GM19240 (cell line): ENCODE results near the gene LAMC1.

Experiments
- DNase-seq: peaks from one replicate; pipeline ENCODE4 v3.0.0; 2011; ENCODE audit warnings: low spot score; ENCODE audit not compliant: insufficient read length

The LAMC1 gene

DNA sequence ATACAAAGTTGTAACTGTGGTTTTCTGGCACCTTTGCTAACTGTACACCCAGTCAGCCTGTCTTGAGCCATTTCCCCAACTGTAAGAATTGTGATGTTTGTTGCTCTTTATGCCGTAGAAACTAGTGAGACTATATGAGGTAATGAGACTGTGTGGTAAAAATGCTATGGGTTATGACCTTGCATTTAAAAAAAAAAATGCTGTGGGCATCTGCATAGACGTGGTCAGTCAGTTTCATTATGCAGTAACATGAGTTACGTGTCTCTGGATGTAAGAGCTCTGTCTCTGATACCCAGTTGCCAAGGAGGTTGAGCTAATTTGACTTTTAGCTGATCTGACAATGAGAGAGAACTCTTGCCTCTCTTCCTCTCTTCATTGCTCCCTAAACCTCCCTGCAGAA is 82.2 kb downstream of the LAMC1 start:
- no peak for DNase-seq

DNA sequence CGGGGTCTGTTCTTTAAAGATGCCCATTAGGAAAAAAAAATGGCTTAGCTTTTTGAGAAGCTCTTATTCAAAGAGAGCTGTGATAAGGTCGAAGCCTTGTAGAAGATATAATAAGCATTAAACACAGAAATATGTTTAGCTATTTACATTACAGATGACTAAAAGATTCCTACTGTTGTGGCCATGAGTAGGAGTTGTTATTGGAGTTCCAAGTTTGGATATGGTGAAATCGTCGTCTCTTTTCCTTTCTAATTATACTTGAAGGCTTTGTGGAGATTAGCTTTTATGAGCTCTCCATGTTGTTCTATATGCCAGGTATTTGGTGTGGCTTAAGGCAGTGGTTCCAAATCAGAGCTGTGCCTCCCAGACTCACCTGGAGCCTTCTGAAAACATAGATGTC is 82.9 kb downstream of the LAMC1 start:
- no peak for DNase-seq

- DNase-seq = no peak
Measured at GRCh38 chr1:183106746-183107145, 83.5 kb downstream of the LAMC1 start.

DNA sequence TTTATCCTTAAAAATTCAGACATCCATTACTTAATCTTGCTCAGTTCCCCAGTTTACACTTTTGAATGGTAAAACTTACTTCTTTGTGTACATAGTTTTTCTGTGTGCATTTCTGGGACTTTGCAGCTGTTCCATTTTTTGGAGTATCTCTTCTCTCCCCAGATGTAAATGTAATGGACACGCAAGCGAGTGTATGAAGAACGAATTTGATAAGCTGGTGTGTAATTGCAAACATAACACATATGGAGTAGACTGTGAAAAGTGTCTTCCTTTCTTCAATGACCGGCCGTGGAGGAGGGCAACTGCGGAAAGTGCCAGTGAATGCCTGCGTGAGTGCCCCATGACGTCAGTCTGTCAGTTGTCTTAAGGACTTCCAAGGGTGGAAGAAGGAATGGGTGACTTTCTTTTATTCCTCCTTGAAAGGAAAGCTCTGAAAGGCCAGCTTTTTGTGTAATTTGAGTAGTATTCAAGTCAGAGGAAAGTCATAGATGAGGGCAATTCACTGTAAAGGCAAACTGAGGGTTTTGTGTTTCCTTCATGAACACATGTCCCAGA is 87.2 kb downstream of the LAMC1 start:
- DNase-seq = no peak

DNA sequence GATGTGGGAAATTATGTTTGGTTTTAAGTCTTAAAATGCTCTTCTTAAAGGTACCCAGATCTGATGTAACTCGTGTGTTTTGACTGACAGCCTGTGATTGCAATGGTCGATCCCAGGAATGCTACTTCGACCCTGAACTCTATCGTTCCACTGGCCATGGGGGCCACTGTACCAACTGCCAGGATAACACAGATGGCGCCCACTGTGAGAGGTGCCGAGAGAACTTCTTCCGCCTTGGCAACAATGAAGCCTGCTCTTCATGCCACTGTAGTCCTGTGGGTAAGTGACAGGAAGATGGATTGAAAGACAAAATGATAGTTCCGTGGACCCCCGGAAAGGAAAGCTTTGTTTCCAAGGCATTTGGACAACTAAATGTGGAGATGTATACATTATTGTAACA is 91.2 kb downstream of the LAMC1 start:
- no peak for DNase-seq

DNA sequence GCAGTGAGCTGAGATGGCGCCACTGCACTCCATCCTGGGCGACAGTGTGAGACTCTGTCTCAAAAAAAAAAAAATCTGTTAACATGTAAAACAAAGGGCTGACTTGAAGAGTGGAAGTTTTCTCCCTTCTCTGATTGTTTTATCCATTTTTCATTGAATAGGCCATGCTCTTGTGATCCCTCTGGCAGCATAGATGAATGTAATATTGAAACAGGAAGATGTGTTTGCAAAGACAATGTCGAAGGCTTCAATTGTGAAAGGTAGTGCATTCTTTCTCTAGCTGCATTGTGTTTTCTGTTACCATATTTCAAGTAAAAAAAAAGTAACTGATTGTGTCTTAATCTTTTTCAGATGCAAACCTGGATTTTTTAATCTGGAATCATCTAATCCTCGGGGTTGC is 93.2 kb downstream of the LAMC1 start:
- DNase-seq = no peak

GRCh38 chr1:183121609-183122008 is 98.4 kb downstream of the LAMC1 start:
- DNase-seq = no peak

- no peak for DNase-seq
Measured at GRCh38 chr1:183124259-183124658, 101.0 kb downstream of the LAMC1 start.

GRCh38 chr1:183125279-183125999 is 102.2 kb downstream of the LAMC1 start:
- no peak for DNase-seq

DNA sequence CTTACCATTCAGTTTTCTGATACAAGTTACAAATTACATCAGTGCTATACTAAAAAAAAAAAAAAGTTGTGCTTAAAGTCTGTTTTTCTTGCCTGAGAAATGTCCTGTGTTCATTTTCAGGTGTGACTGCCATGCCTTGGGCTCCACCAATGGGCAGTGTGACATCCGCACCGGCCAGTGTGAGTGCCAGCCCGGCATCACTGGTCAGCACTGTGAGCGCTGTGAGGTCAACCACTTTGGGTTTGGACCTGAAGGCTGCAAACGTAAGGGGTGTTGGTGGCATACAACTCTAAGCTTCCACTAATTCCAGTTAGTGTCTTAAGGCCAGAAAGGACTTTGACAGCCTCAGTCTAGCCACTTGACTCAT is 102.8 kb downstream of the LAMC1 start:
- no peak for DNase-seq

DNA sequence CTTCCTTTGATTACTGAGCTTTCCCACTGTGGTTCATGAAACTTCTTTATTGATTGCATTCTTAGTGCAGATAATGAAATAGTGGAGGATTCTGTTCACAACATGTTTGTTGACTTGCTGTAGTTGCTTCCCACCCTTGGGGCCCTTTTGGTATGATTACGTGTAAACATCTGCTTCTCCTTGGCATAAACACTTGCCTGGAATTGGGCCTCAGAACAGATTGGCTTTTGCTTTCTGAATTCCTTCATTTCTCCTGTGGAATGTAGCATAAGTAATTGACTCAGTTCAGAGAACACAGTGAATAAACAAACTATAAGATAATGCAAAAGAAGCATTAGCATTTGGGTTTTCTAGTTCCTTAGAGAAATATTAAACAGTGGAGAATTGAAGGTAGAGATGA is 103.3 kb downstream of the LAMC1 start:
- no peak for DNase-seq

DNA sequence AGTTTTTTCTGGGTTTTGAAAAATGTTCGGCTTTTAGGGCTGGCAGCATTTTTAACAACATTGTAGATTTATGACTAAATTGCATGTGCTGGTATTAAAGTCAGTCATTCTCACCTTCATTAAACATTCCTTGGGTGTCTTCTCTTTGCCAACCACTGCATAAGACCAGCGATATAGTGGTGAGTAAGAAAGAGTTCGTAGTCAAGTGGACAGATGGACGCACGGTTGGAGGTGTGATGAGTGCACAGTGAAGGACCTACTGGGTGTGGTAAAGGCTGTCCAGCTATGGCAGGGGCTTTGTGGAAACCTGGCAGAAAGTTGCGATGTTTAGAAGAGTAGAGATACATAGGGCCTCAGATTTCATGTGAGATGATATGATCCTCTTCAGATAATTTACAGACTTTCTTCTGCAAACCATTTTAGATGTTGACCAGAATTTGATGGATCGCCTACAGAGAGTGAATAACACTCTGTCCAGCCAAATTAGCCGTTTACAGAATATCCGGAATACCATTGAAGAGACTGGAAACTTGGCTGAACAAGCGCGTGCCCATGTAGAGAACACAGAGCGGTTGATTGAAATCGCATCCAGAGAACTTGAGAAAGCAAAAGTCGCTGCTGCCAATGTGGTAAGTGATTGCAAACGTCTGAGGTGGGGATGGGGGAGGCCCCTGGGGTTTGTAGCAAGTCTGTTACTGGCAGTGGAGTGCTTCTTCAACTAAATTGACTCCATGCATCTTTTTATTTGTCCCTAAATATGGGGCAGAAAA is 106.9 kb downstream of the LAMC1 start:
- DNase-seq = no peak

- no peak for DNase-seq
Measured at GRCh38 chr1:183131166-183131565, 107.9 kb downstream of the LAMC1 start.

DNA sequence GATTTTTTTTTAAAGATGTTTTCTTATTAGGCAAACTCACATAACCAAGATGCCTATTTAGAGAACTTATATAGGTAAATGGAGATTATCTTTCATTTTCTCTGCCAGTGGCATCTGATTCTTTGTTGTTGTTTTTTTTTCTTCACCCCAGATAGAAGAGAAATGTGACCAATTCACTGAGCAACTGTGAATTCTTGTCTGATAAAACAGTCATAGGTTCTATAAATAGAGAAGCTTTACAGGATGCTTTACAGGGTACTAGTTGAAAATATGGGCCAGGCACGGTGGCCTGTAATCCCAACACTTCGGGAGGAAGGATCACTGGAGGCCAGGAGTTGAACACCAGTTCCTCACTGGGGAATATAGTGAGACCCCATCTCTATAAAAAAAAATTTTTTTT is 112.1 kb downstream of the LAMC1 start:
- DNase-seq = no peak

DNA sequence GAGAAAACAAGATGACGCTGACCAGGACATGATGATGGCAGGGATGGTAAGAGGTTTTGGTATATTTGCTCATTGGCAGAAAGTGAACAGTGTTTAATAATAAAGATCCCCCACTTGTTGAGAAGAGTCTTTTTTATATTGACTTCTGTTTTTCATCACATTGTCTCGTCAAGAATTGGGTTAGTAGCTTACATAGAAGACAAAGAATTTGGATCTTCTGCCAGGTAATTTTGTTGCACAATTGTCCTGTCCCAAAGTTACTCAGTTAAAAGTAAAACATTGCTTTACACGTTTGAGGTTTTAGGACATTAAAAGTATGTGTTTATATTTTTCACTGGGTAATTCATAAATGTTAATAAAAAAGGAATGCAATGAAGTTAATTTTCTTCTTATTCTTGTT is 114.6 kb downstream of the LAMC1 start:
- DNase-seq = no peak

- DNase-seq = no peak
Measured at GRCh38 chr1:183138301-183138700, 115.1 kb downstream of the LAMC1 start.

GRCh38 chr1:183139281-183139942 is 116.2 kb downstream of the LAMC1 start:
- DNase-seq = no peak

- no peak for DNase-seq
Measured at GRCh38 chr1:183140633-183141032, 117.4 kb downstream of the LAMC1 start.

GRCh38 chr1:183142171-183142570 is 119.0 kb downstream of the LAMC1 start:
- DNase-seq = no peak

- no peak for DNase-seq
Measured at GRCh38 chr1:183143576-183144315, 120.5 kb downstream of the LAMC1 start.

DNA sequence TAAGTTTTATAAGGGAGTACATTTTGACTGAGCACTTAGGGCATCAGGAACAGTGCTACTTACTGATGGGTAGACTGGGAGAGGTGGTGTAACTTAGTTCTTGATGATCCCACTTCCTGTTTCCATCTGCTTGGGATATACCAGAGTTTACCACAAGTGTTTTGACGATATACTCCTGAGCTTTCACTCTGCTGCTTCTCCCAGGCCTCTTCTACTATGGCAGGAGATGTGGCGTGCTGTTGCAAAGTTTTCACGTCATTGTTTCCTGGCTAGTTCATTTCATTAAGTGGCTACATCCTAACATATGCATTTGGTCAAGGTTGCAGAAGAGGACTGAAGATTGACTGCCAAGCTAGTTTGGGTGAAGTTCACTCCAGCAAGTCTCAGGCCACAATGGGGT is 121.5 kb downstream of the LAMC1 start:
- DNase-seq = no peak

DNA sequence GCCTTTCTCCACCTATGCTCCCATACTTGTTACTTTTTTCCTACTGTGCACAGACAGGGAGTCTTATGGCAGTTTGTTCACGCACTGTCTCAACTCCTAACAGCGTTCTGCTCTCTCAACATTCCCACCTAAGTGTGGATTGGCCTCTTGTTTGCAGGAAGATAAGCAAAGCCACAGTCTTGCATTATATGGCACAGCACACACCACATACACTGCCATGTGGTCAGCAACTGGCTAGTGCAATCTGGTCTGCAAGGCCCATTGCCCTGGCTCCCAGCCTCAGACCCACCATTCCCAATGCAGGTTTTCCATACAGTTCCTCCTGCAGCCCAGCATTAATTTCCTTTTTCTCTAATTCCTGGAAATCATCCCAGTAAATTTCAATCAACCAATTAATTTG is 124.5 kb downstream of the LAMC1 start:
- no peak for DNase-seq
